Limb (tissue), 2 donors: ENCODE data around the gene NEMF.
"Not testable (repeated sequence)": the region's sequence is repeated elsewhere in the genome, so short reads cannot be mapped to it uniquely, and the experiment has no call there.

ENCODE experiments used
- DNase-seq, 2 donors: peaks; one replicate each; pipeline ENCODE4 v3.0.0-alpha.2; 2016; ENCODE audit errors: extremely low spot score in 2 of 2

The NEMF gene

GRCh38 chr14:49745191-49745590, 107.4 kb downstream of the NEMF start:
- no peak for DNase-seq

GRCh38 chr14:49735669-49736068, 116.9 kb downstream of the NEMF start:
- DNase-seq = not testable (repeated sequence)

- DNase-seq = no peak
Measured at GRCh38 chr14:49733836-49734235, 118.8 kb downstream of the NEMF start.

DNA sequence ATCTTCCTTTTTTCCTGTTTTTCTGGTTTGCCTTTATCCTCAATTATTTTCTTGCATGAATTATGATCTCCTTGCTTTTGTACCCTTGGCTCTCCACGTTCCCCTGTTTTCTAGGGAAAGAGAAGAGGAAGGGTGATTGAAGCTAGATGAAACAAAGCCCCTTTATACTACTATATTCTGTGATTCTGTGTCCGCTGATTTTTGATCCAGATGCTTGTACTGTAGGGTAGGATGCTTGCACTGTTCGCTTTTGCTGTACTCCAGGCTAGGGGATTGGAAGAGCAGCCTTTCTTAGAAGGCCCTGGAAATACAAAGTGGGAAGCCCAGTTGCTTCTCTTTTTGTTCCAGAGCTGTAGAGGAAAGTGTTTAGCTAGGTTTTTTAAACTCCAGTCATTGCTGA, 119.7 kb downstream of the NEMF start:
- no peak for DNase-seq
